ENCODE results near the gene RPP14. TPM values are rescaled to one million over a fixed set of nuclear protein-coding genes. Genes with fewer than 3 reads are reported as not detected.

Gene RPP14
- total RNA-seq, 4 donors from 2014 or later, result 5.9 to 8.6 (median 6.7) TPM

DNA sequence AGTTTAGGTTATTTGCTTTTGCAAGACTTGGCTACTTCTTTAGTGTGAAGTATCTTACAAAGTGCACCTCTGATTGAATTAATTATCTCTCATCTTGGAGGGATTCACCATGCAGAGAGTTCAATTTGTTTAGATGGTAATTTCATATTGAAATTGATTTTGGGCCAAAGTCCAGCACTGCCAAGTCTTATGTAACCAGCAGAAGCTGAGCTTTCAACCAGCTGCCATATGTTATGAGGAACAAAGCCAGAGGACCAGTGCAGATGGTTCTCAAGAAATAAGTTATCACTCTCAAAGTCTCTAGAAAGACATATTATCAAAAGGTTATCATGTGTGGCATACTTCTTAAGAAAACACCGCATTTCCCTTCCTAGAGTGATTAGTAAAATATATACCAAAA, 39.5 kb upstream of the RPP14 start:
- TF ChIP-seq CTCF (IDR thresholded peaks at IDR 0.05; ENCODE audit: low read depth), result no peak

DNA sequence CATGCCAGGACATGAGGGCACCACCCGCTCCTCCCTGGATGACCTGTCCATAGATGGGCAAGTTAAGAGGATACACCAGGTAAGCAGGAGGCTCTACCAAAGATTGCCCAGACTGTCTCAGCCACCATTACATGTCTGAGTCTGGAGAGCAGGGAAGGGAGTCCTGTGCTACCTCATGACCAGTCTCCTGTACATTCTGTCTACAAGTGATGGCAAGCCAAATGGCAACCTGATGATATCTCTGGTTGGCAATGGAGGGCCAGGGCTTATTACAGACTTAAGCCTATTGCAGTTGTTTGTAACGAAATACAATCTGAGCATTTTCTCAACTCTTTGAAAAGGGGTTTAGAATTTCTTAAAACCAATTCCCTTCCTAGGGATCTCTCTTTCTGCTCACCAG, 36.7 kb upstream of the RPP14 start:
- no peak for TF ChIP-seq CTCF (IDR thresholded peaks at IDR 0.05; ENCODE audit: low read depth)

- no peak for TF ChIP-seq CTCF (IDR thresholded peaks at IDR 0.05; ENCODE audit: low read depth)
Measured at GRCh38 chr3:58270485-58270884, 35.6 kb upstream of the RPP14 start.

GRCh38 chr3:58271901-58272501, 34.0 kb upstream of the RPP14 start:
- TF ChIP-seq CTCF (IDR thresholded peaks at IDR 0.05; ENCODE audit: low read depth), result no peak

DNA sequence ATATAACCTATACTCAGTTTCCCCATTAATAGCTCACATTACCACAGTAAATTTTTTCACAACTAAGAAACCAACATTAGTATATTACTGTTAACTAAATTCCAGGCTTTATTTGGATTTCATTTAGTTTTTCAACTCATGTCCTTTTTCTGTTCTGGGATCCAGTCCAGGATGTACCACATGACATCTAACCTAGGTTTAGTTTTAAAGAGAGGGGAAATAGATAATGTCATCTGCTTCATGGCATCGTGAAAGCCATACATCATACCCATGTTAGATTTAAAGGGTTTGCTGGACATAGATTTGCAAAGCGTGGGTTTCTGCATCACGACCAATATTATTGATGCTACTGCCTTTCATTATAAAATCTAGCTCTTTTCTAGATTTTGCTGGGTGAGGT, 33.2 kb upstream of the RPP14 start:
- TF ChIP-seq CTCF (IDR thresholded peaks at IDR 0.05; ENCODE audit: low read depth), result no peak

- TF ChIP-seq CTCF (IDR thresholded peaks at IDR 0.05; ENCODE audit: low read depth), result no peak
Measured at GRCh38 chr3:58274027-58274614, 31.9 kb upstream of the RPP14 start.

GRCh38 chr3:58281069-58281468, 25.0 kb upstream of the RPP14 start:
- no peak for TF ChIP-seq CTCF (IDR thresholded peaks at IDR 0.05; ENCODE audit: low read depth)

Measured in subcutaneous adipose tissue (tissue), 4 donors.